Testis (tissue), 3 donors: ENCODE results near the gene VPREB3. TPM values are rescaled to one million over a fixed set of nuclear protein-coding genes. Genes with fewer than 3 reads are reported as not detected.

Experiments used
- DNase-seq: peaks from one replicate; pipeline ENCODE4 v3.0.0-alpha.2; 2019
- H3K27ac ChIP-seq, 2 donors: fragments of 200-600 bp; sonication (generic); one replicate each; pipeline ENCODE4 v1.5.1; 2019
- H3K27me3 ChIP-seq: fragments of 200-600 bp; sonication (generic); one replicate; pipeline ENCODE4 v1.5.1; 2019
- H3K36me3 ChIP-seq: fragments of 200-600 bp; sonication (generic); one replicate; pipeline ENCODE4 v1.5.1; 2017; ENCODE audit warnings: low read depth; ENCODE audit errors: missing control alignments
- H3K4me1 ChIP-seq: fragments of 200-600 bp; sonication (generic); one replicate; pipeline ENCODE4 v1.5.1; 2019
- H3K4me3 ChIP-seq, 2 donors: fragments of 200-600 bp; sonication (generic); one replicate each; pipeline ENCODE4 v1.5.1; 2017 to 2019
- H3K9me3 ChIP-seq: fragments of 200-600 bp; sonication (generic); one replicate; pipeline ENCODE4 v1.5.1; 2017
- CTCF ChIP-seq, 3 experiments: fragments of 450-650 bp in 2 of 3; fragments of 200-600 bp in 1 of 3; sonication (generic) in 1 of 3; IDR thresholded peaks; one replicate each; pipeline ENCODE4 v1.5.1; 2016 to 2019; ENCODE audit warnings: antibody characterized with exemption in 3 of 3, mild to moderate bottlenecking in 2 of 3, moderate library complexity in 1 of 3
- POLR2A ChIP-seq: fragments of 450-650 bp; IDR thresholded peaks from one replicate; pipeline ENCODE4 v1.6.1; 2017; ENCODE audit warnings: antibody characterized with exemption, mild to moderate bottlenecking, moderate library complexity
- WGBS, 2 donors: methylation state at CpG; one replicate each; pipeline ENCODE4 v1.1.5; 2018; 5-methylcytosine and 5-hydroxymethylcytosine counted together
- intact Hi-C: fragments of 100-400 bp; cut with DNase I; formaldehyde crosslinking; loops from one replicate; pipeline ENCODE4 v1.15.1; 2023; ENCODE audit warnings: low total_unique reads
- polyA plus RNA-seq: library from polyadenylated mRNA; stranded (reverse); fragments of 350-450 nt; fragmentation: Illumina TruSeq; extraction: RNeasy Lipid Tissue Mini Kit (QIAGEN cat#74804); gene quantifications from one replicate; pipeline ENCODE4 v1.2.3, GENCODE V29; 2014; ENCODE audit warnings: low read depth, low replicate concordance; ENCODE audit not compliant: insufficient read depth
- total RNA-seq, 2 donors: library from RNA; depleted of rRNA; stranded (reverse); fragments of >200 nt; gene quantifications; one replicate each; pipeline ENCODE4 v1.2.3, GENCODE V29; 2016

VPREB3 gene
- total and polyA plus RNA-seq, 3 donors from 2014 or later, result 0.68 to 1.2 TPM; not detected in 1

DNA sequence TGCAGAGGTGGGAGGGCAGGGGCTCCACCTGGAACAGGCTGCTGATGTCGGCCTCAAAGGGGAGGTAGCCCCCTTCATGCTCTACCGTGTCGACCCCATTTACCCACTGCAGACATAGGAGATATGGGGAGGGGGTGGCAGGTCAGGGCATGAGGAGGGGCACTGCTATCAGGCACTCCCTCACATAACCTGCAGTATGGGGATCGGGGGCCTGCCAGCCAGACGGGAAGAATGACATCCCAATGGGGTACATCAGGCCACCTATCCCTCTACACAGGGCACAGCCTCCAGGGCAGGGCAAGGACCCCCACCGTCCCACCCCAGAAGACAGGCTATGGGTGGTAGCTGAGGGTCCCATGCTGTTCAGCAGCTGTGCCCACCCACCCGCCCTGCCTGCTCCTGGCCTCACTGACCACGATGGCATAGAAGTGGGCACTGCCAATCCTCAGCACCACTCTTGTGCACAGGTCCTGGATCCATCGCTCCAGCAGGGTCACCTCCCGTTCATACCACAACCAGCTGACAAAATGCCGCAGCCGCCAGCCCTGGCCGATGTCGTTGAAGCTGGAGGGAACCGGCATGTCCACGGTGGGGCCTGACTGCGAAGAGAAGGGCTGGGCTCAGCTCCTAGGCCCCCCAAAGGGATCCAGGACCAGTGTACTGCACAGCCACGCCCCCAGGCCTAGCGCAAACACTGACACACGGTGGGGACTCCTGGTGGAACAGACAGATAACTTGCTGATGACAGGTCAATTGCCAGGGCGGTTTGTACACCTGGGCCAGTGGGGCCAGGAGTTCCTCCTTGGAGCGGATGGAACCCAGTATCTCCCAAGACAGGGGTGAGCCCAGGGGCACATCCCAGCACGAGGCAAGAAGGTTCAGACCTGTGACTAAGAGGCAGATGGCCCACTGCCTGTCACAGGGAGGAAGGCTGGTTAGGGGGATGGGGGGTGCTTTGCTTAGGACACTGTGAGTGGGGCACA lies 39.3 kb downstream of the VPREB3 start:
- H3K4me3 ChIP-seq, result no peak overlapping the region
- H3K27me3 ChIP-seq, result no peaks in the 10 kb centered on the region
- no peaks in the 10 kb centered on the region for H3K9me3 ChIP-seq
- no peaks in the 10 kb centered on the region for H3K4me1 ChIP-seq
- intact Hi-C loops, result no loop called here
- TF ChIP-seq CTCF (IDR thresholded peaks at IDR 0.05) (no peak), POLR2A (no peak)
- no peaks in the 10 kb centered on the region for H3K36me3 ChIP-seq
- no peak for DNase-seq
- 91 to 93% methylated on average over 4 to 23 of the region's 23 CpGs for WGBS, 2 donors
- no peak overlapping the region for H3K27ac ChIP-seq

- Histone ChIP-seq H3K4me3 (no peak overlapping the region), H3K4me1 (no peaks in the 10 kb centered on the region), H3K27me3 (no peaks in the 10 kb centered on the region), H3K9me3 (no peaks in the 10 kb centered on the region), H3K27ac (no peak overlapping the region), H3K36me3 (no peaks in the 10 kb centered on the region)
- 88 to 94% methylated on average over 20 to 28 of the region's 28 CpGs for WGBS, 2 donors
- DNase-seq, result no peak
- TF ChIP-seq POLR2A, result no peak
- TF ChIP-seq CTCF (IDR thresholded peaks at IDR 0.05), result no peak
- intact Hi-C loops, result no loop called here
These were observed 40.3 kb downstream of the VPREB3 start for GRCh38 chr22:23713696-23714595.

GRCh38 chr22:23712256-23712655 lies 42.0 kb downstream of the VPREB3 start:
- Histone ChIP-seq H3K27ac (no peak overlapping the region), H3K36me3 (no peaks in the 10 kb centered on the region), H3K4me1 (no peaks in the 10 kb centered on the region), H3K9me3 (no peaks in the 10 kb centered on the region), H3K4me3 (no peak overlapping the region), H3K27me3 (no peaks in the 10 kb centered on the region)
- WGBS, 2 donors, result 92 to 95% methylated on average over 11 to 12 of the region's 12 CpGs
- no peak for DNase-seq
- no peak for TF ChIP-seq POLR2A
- no peak for TF ChIP-seq CTCF (IDR thresholded peaks at IDR 0.05)
- intact Hi-C loops, result no loop called here

DNA sequence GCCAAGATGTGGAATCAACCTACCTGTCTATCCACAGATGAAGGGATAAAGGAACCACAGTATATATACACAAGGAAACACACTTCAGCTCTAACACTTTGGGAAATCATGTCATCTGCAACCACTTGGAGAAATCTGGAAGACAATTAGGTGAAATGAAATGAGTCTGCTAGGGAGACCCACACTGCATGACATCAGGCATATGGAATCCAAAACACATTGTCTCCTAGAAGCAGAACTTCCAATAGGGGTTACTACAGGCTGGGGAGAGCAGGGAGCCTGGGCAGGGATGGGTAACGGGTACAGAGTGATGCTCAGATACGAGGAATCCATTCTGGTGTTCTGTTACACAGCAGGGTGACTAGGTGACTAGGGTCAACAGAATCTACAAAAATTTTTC lies 45.1 kb downstream of the VPREB3 start:
- no peak for DNase-seq
- 81 to 89% methylated on average over 2 of the region's 2 CpGs for WGBS, 2 donors
- Histone ChIP-seq H3K4me1 (no peaks in the 10 kb centered on the region), H3K27ac (no peak overlapping the region), H3K4me3 (no peak overlapping the region), H3K36me3 (no peaks in the 10 kb centered on the region), H3K27me3 (no peaks in the 10 kb centered on the region), H3K9me3 (no peaks in the 10 kb centered on the region)
- TF ChIP-seq POLR2A (no peak), CTCF (IDR thresholded peaks at IDR 0.05) (no peak)
- intact Hi-C loops, result no loop called here
